NT2/D1 (cell line): ENCODE results near the gene PRKD3.

ENCODE experiments used
- DNase-seq: peaks from one replicate; pipeline ENCODE4 v3.0.0-alpha.2; 2011; ENCODE audit warnings: low read depth, low spot score
- H3K27me3 ChIP-seq: 2 replicates; pipeline ENCODE4 v1.6.0; 2011; ENCODE audit warnings: mild to moderate bottlenecking; ENCODE audit not compliant: insufficient read length, insufficient read depth
- H3K36me3 ChIP-seq: 2 replicates; pipeline ENCODE4 v1.6.1; 2011; ENCODE audit warnings: mild to moderate bottlenecking, low read length, mixed read lengths; ENCODE audit not compliant: insufficient read depth, insufficient read length
- H3K4me1 ChIP-seq: 2 replicates; pipeline ENCODE4 v1.5.1; 2011; ENCODE audit not compliant: insufficient read depth, insufficient read length
- H3K4me3 ChIP-seq: 2 replicates; pipeline ENCODE4 v1.5.1; 2011; ENCODE audit warnings: low read depth; ENCODE audit not compliant: insufficient read length
- H3K9ac ChIP-seq: 2 replicates; pipeline ENCODE4 v1.6.0; 2011; ENCODE audit warnings: low read depth; ENCODE audit not compliant: insufficient read length
- H3K9me3 ChIP-seq: 2 replicates; pipeline ENCODE4 v1.5.1; 2011; ENCODE audit warnings: mild to moderate bottlenecking, low read length; ENCODE audit not compliant: insufficient read depth
- SUZ12 ChIP-seq: IDR thresholded peaks from 2 replicates; pipeline ENCODE4 v1.6.1; 2011; ENCODE audit not compliant: insufficient read length, insufficient read depth; ENCODE audit errors: extremely low read depth
- YY1 ChIP-seq: IDR thresholded peaks from 2 replicates; pipeline ENCODE4 v1.6.1; 2011; ENCODE audit not compliant: insufficient read length, insufficient read depth
- ZNF274 ChIP-seq: IDR thresholded peaks from 2 replicates; pipeline ENCODE4 v1.6.1; 2011; ENCODE audit warnings: mild to moderate bottlenecking, low read depth, low read length

Gene PRKD3

GRCh38 chr2:37342591-37343220 lies 18.1 kb upstream of the PRKD3 start:
- no peaks in the 10 kb centered on the region for H3K36me3 ChIP-seq
- H3K9me3 ChIP-seq = no peaks in the 10 kb centered on the region
- DNase-seq = no peak
- peaks cover 2% of the 10 kb centered on the region for H3K4me1 ChIP-seq
- H3K27me3 ChIP-seq = no peaks in the 10 kb centered on the region
- TF ChIP-seq SUZ12 (no peak), YY1 (no peak), ZNF274 (no peak)
- H3K9ac ChIP-seq = no peak overlapping the region
- no peak overlapping the region for H3K4me3 ChIP-seq

- no peak for TF ChIP-seq ZNF274
- no peak for TF ChIP-seq YY1
- no peak for TF ChIP-seq SUZ12
- H3K4me3 ChIP-seq = no peak overlapping the region
- no peaks in the 10 kb centered on the region for H3K9me3 ChIP-seq
- H3K36me3 ChIP-seq = no peaks in the 10 kb centered on the region
- H3K9ac ChIP-seq = no peak overlapping the region
- no peak for DNase-seq
- peaks cover 2% of the 10 kb centered on the region for H3K4me1 ChIP-seq
- H3K27me3 ChIP-seq = no peaks in the 10 kb centered on the region
These were observed 16.0 kb upstream of the PRKD3 start for GRCh38 chr2:37340637-37341036.

GRCh38 chr2:37338933-37339332 lies 14.3 kb upstream of the PRKD3 start:
- H3K36me3 ChIP-seq = no peaks in the 10 kb centered on the region
- DNase-seq = no peak
- no peak overlapping the region for H3K9ac ChIP-seq
- no peaks in the 10 kb centered on the region for H3K9me3 ChIP-seq
- no peak overlapping the region for H3K4me3 ChIP-seq
- H3K27me3 ChIP-seq = no peaks in the 10 kb centered on the region
- peaks cover 2% of the 10 kb centered on the region for H3K4me1 ChIP-seq
- no peak for TF ChIP-seq YY1
- no peak for TF ChIP-seq ZNF274
- no peak for TF ChIP-seq SUZ12

GRCh38 chr2:37337620-37338280 lies 13.1 kb upstream of the PRKD3 start:
- no peak for TF ChIP-seq SUZ12
- TF ChIP-seq ZNF274 = no peak
- no peak for TF ChIP-seq YY1
- no peaks in the 10 kb centered on the region for H3K27me3 ChIP-seq
- H3K9me3 ChIP-seq = no peaks in the 10 kb centered on the region
- H3K9ac ChIP-seq = no peak overlapping the region
- H3K4me3 ChIP-seq = no peak overlapping the region
- H3K4me1 ChIP-seq = peaks cover under 1% of the 10 kb centered on the region
- no peak for DNase-seq
- no peaks in the 10 kb centered on the region for H3K36me3 ChIP-seq

GRCh38 chr2:37335604-37336003 lies 11.0 kb upstream of the PRKD3 start:
- H3K4me3 ChIP-seq = no peak overlapping the region
- H3K36me3 ChIP-seq = no peaks in the 10 kb centered on the region
- no peaks in the 10 kb centered on the region for H3K27me3 ChIP-seq
- TF ChIP-seq ZNF274 = no peak
- no peak for TF ChIP-seq YY1
- TF ChIP-seq SUZ12 = no peak
- no peak overlapping the region for H3K9ac ChIP-seq
- no peak for DNase-seq
- no peaks in the 10 kb centered on the region for H3K9me3 ChIP-seq
- H3K4me1 ChIP-seq = no peaks in the 10 kb centered on the region

- H3K36me3 ChIP-seq = no peaks in the 10 kb centered on the region
- no peaks in the 10 kb centered on the region for H3K27me3 ChIP-seq
- no peak overlapping the region for H3K9ac ChIP-seq
- TF ChIP-seq YY1 (no peak), ZNF274 (no peak), SUZ12 (no peak)
- DNase-seq = no peak
- H3K9me3 ChIP-seq = no peaks in the 10 kb centered on the region
- no peak overlapping the region for H3K4me3 ChIP-seq
- H3K4me1 ChIP-seq = no peaks in the 10 kb centered on the region
These were observed 8.6 kb upstream of the PRKD3 start for GRCh38 chr2:37333256-37333655.

GRCh38 chr2:37332560-37332959 lies 7.9 kb upstream of the PRKD3 start:
- no peaks in the 10 kb centered on the region for H3K9me3 ChIP-seq
- no peak overlapping the region for H3K4me3 ChIP-seq
- H3K27me3 ChIP-seq = no peaks in the 10 kb centered on the region
- H3K36me3 ChIP-seq = no peaks in the 10 kb centered on the region
- no peak for DNase-seq
- no peaks in the 10 kb centered on the region for H3K4me1 ChIP-seq
- no peak overlapping the region for H3K9ac ChIP-seq
- TF ChIP-seq SUZ12 (no peak), ZNF274 (no peak), YY1 (no peak)
